HG03432 (cell line): Measurements from ENCODE around the gene CHTF8.
"Not testable (repeated sequence)": the region's sequence is repeated elsewhere in the genome, so short reads cannot be mapped to it uniquely, and the experiment has no call there.

Experiments
- ATAC-seq: cut with Tn5 transposase; IDR thresholded peaks from one replicate; pipeline ENCODE4 v1.9.1; 2021; ENCODE audit warnings: mild to moderate bottlenecking, moderate library complexity; ENCODE audit not compliant: unreplicated experiment

Gene CHTF8

GRCh38 chr16:69132424-69133252, at the start of gene CHTF8, which contains the start of gene UTP4:
TSS of gene CHTF8 (minus strand) at chr16:69132588. CDS start at chr16:69121458, 11,130 bp downstream.
TSS of gene UTP4 (plus strand) at chr16:69132649. CDS start at chr16:69133460, 811 bp downstream.
- peak; percentile 94 for ATAC-seq

DNA sequence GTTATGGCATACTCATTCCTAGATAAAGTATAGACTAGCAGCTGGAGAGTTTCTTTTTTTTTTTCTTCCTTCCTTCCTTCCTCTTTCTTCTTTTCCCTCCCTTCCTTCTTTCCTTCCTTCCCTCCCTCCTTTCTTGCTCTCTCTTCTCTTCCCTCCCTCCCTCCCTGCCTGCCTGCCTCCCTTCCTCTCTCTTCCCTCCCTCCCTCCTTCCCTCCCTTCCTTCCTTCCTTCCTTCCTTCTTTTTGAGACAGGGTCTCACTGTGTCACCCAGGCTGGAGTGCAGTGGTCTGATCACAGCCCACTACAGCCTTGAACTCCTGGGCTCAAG, 47.6 kb upstream of the CHTF8 start:
- ATAC-seq: no peak

- ATAC-seq: no peak
Measured at GRCh38 chr16:69179328-69180010, 47.1 kb upstream of the CHTF8 start.

- ATAC-seq: no peak
Measured at GRCh38 chr16:69176033-69176800, 43.8 kb upstream of the CHTF8 start.

DNA sequence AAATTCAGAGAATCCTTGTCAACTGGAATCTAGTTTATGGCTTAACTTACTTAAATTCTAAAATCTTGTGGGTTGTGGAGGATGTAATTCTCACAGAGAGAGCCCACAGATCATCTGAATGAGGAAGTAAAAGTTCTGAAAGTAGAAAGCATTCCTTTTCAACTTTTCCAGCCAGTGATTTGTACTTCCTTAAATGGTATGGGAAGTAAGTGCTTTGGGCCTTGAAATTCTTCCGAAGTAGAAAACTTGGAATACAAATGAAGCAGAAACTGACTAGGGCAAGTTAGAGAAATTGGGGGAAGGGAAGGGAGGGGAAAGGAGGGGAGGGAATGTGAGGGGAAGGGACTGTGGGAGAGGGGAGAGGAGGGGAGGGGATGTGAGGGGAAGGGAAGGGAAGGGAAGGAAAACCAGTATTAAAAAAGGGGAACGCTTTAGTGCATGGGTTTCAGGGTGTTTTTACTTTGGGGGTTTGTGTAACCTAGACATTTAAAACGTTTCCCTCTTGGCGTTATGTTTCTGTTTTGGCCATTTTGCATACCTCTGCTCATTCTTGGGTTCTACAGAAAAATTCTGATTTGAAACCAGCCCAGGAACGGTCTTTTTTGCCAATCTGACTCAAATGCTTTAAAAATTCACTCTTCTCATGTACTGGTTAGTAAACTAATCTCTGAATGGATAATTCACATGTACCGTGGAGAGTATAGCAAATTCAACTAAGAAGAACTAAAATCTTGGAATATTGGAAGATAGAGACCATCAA, 39.1 kb upstream of the CHTF8 start:
- no peak for ATAC-seq

GRCh38 chr16:69169607-69170352, 37.4 kb upstream of the CHTF8 start:
- ATAC-seq: no peak

DNA sequence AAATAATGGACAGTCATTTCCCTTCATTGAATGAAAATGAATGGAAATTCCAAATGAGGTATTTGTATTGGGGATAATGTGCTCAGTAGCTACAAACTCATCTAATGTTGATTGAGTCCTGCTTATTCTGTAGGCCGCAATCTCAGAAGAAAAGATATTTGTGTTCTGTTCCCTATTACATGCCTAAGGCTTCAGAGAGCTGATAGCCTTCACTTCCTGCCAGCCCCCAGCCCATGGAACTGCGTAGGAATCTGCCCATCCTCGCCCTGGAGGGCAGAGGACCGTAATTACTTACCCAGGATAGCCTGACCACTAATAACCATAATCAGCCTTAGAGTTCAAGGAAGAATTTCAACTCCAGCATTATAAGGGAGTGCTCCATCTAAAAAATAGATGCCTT, 36.7 kb upstream of the CHTF8 start:
- no peak for ATAC-seq

GRCh38 chr16:69166946-69167930, 34.9 kb upstream of the CHTF8 start:
- ATAC-seq: no peak

DNA sequence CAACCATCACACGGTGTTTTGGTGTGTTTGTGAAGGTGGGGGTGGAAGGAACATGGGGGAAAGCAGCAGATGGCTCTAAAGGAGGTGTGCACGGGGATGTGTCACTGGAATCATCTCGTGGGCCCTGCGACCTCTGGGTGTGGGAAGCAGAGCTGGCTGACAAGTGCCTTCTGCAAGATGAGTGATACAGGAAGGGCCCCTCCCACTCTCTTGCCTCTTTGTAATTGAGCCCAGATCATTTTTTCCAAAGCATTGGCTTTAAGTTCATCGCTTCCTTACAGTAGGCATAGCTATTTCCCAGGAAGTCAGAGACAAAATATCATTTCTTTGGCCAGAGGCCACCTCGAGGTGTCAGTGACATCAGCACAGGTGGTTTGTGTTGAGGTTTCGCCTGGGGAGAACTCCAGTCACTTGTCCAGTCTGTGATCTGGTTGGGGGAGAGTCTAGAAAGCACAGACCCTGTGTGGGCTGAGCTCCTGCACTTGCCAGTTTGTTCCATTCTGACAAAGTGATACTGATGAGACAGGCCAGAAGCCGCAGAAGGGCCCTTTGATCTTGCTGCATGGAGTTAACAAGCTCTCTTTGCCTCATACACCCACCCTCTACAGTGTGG, 33.9 kb upstream of the CHTF8 start:
- no peak for ATAC-seq

- ATAC-seq: no peak
Measured at GRCh38 chr16:69165584-69165983, 33.2 kb upstream of the CHTF8 start.

DNA sequence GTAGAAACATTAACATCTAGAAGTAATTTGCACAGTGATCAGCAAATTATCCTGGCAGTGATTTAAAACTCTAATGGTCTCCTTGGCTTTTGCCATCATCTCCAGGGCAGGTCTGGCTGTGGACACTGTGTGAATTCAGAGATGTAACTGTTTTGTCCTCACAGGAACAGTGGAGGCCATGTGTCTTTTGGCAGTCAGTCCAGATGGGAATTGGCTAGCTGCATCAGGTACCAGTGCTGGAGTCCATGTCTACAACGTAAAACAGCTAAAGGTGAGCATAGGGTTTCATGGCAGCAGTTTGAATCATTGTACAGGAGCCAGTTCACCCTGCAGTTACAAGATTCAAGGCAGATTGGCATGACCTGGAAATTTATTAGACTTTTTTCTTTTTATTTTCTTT, 27.8 kb upstream of the CHTF8 start:
- no peak for ATAC-seq

DNA sequence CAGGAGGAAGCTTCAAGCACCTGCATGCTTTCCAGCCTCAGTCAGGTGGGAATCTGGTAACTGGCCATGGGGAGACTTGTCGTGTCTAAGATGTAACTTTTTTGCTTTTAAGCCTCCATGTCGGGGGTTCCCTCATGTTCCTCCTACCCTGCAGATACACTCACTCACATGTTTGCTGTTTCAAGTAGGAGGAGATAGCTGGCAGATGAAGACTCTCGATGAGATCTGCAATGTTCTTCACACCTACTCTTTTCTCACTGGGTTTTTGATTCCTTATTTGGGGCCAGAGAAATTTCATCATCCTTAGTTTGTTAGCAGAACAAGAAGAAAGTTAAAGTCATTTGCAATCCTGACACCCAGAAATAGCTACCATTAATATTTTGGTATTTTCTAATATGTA, 24.8 kb upstream of the CHTF8 start:
- no peak for ATAC-seq

- no peak for ATAC-seq
Measured at GRCh38 chr16:69150146-69150865, 17.9 kb upstream of the CHTF8 start.

DNA sequence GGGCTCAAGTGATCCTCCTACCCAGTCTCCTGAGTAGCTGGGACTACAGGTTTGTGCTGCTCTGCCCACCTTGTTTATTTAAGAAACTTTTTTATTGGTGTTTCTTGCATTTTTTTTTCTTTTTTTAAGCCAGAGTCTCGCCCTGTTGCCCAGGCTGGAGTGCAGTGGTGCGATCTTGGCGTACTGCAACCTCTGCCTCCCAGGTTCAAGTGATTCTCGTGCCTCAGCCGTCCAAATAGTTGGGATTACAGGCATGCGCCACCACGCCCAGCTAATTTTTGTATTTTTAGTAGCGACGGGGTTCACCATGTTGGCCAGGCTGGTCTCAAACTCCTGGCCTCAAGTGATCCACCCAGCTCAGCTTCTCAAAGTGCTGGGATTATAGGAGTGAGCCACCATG, 17.2 kb upstream of the CHTF8 start:
- ATAC-seq: not testable (repeated sequence)

DNA sequence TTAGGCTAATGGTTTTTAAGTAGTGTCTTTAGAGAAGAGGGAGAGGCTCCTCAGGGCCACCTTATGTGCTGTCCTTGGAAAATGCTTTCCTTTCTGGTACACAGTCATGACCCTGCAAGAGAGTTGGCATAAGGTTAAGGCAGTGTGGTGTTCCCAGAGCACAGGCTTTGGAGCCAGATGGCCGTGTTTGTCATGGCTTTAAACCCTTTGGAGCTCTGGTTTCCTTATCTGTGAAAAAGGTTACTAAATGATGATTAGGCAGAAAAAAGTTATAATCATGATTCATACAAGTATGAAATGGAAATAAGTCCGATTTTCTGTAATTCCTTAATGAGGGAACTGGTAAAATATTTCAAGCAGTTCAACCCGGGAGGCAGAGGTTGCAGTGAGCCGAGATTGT, 13.3 kb upstream of the CHTF8 start:
- no peak for ATAC-seq

GRCh38 chr16:69143116-69143515, 10.7 kb upstream of the CHTF8 start:
- ATAC-seq: no peak

GRCh38 chr16:69141936-69142335, 9.5 kb upstream of the CHTF8 start:
- ATAC-seq: no peak

DNA sequence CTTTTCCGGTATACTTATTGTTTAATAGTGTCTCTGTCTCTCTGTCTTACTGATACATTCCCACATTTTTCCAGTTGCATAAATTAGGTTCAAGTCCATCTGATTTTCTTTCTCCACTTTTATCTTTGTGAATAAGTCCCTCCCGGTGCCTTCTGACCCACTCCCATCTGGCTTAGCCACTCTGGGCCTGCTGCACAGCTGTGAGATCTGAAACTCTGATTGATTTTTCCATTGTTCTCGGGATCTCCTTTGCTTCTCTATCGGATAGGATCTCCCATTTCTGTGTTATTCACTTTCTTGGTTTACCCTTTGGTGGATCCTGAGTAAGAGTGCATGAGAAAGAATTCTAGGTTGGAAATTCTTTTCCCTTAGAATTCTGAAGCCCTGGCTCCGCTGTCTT, 8.6 kb upstream of the CHTF8 start:
- ATAC-seq: no peak
